Esophagus squamous epithelium (tissue), 5 donors: ENCODE data around the gene KRT3. TPM values are rescaled to one million over a fixed set of nuclear protein-coding genes. Genes with fewer than 3 reads are reported as not detected.

ENCODE experiments used
- DNase-seq: peaks from one replicate; lab custom pipeline; 2025; lab: John Stamatoyannopoulos, UW
- H3K27ac ChIP-seq, 4 donors: fragments of 200-600 bp; sonication (generic); one replicate each; pipeline ENCODE4 v1.5.1; 2016 to 2019; ENCODE audit warnings: mild to moderate bottlenecking in 1 of 4
- H3K27me3 ChIP-seq, 4 donors: fragments of 200-600 bp; sonication (generic); 1 replicate in 3 of 4; 2 replicates in 1 of 4; pipeline versions ENCODE4 v1.5.1 to v1.6.0; 2017 to 2021; ENCODE audit warnings: antibody characterized with exemption in 1 of 4
- H3K36me3 ChIP-seq, 3 donors: fragments of 200-600 bp; sonication (generic); one replicate each; pipeline ENCODE4 v1.5.1; 2016 to 2019
- H3K4me1 ChIP-seq, 3 donors: fragments of 200-600 bp; sonication (generic); one replicate each; pipeline ENCODE4 v1.5.1; 2017 to 2019
- H3K4me3 ChIP-seq, 4 donors: fragments of 200-600 bp; sonication (generic); 1 replicate in 3 of 4; 2 replicates in 1 of 4; pipeline ENCODE4 v1.5.1; 2016 to 2019; ENCODE audit warnings: mild to moderate bottlenecking in 2 of 4, moderate library complexity in 1 of 4
- H3K9me3 ChIP-seq, 3 donors: fragments of 200-600 bp; sonication (generic); one replicate each; pipeline ENCODE4 v1.5.1; 2016 to 2019
- CTCF ChIP-seq, 6 experiments: fragments of 450-650 bp in 4 of 6; fragments of 200-600 bp in 2 of 6; sonication (generic) in 2 of 6; IDR thresholded peaks; one replicate each; pipeline ENCODE4 v1.5.1; 2016 to 2019; ENCODE audit warnings: antibody characterized with exemption in 6 of 6, mild to moderate bottlenecking in 4 of 6, moderate library complexity in 4 of 6
- POLR2A ChIP-seq, 4 donors: fragments of 450-650 bp; IDR thresholded peaks; one replicate each; pipeline ENCODE4 v1.6.1; 2017; ENCODE audit warnings: antibody characterized with exemption in 4 of 4, mild to moderate bottlenecking in 4 of 4, moderate library complexity in 3 of 4
- WGBS, 2 donors: methylation state at CpG; one replicate each; pipeline ENCODE4 v1.1.5; 2018; 5-methylcytosine and 5-hydroxymethylcytosine counted together
- intact Hi-C: fragments of 100-400 bp; cut with DNase I; formaldehyde crosslinking; loops from one replicate; pipeline ENCODE4 v1.15.0; 2022
- total RNA-seq, 4 donors: library from RNA; depleted of rRNA; stranded (reverse); fragments of >200 nt; gene quantifications; one replicate each; pipeline ENCODE4 v1.1.0, GENCODE V29; 2016
- donor health status: DM: yes; HTN: yes; CAD: no.

Gene KRT3
- total RNA-seq, 4 donors from 2014 or later: 0.57 to 1.6 (median 0.86) TPM

- peaks cover 0 to 30% (median 0%) of the 10 kb centered on the region in 3 donors for H3K36me3 ChIP-seq
- no peaks in the 10 kb centered on the region for H3K9me3 ChIP-seq
- H3K4me1 ChIP-seq: peaks cover 0 to 37% (median 0%) of the 10 kb centered on the region in 3 donors
- no peak for DNase-seq
- TF ChIP-seq POLR2A (IDR thresholded peaks at IDR 0.05): peak in 1 of 4 donors; percentile 19
- TF ChIP-seq CTCF (IDR thresholded peaks at IDR 0.05): no peak
- 93% methylated on average over 8 of the region's 10 CpGs; no CpG with 5 or more reads in 1 of the 2 donors for WGBS, 2 donors
- peak overlapping the region in 3 of 4 donors; percentile 75 to 84 (median 75) for H3K27ac ChIP-seq
- peak overlapping the region; percentile 30 to 46 (median 37) for H3K4me3 ChIP-seq
- peaks cover 0 to 6% (median 0%) of the 10 kb centered on the region in 4 donors for H3K27me3 ChIP-seq
- intact Hi-C loops: no loop called here
Observed at GRCh38 chr12:52813203-52813819, 17.4 kb upstream of the KRT3 start.

- 29 to 42% methylated on average over 3 of the region's 3 CpGs for WGBS, 2 donors
- H3K27ac ChIP-seq: peak overlapping the region in 3 of 4 donors; percentile 75 to 84 (median 75)
Observed at GRCh38 chr12:52812749-52813148, 16.8 kb upstream of the KRT3 start.

GRCh38 chr12:52812073-52812400 lies 16.1 kb upstream of the KRT3 start:
- TF ChIP-seq CTCF (IDR thresholded peaks at IDR 0.05) (no peak), POLR2A (IDR thresholded peaks at IDR 0.05) (peak in 1 of 4 donors; percentile 22)
- no peak for DNase-seq
- H3K27me3 ChIP-seq: peaks cover 0 to 2% (median 0%) of the 10 kb centered on the region in 4 donors
- peaks cover 0 to 43% (median 0%) of the 10 kb centered on the region in 3 donors for H3K36me3 ChIP-seq
- intact Hi-C loops: no loop called here
- H3K4me3 ChIP-seq: peak overlapping the region in 3 of 4 donors; percentile 30 to 46 (median 44)
- peaks cover 0 to 28% (median 0%) of the 10 kb centered on the region in 3 donors for H3K4me1 ChIP-seq
- no peaks in the 10 kb centered on the region for H3K9me3 ChIP-seq
- peak overlapping the region in 3 of 4 donors; percentile 75 to 84 (median 75) for H3K27ac ChIP-seq
- 87 to 93% methylated on average over 3 of the region's 4 CpGs for WGBS, 2 donors

More at GRCh38 chr12:52812749-52813148, 16.8 kb upstream of the KRT3 start:
- TF ChIP-seq POLR2A (IDR thresholded peaks at IDR 0.05): no peak
- TF ChIP-seq CTCF (IDR thresholded peaks at IDR 0.05): no peak
- Histone ChIP-seq H3K36me3 (peaks cover 0 to 36% (median 0%) of the 10 kb centered on the region in 3 donors), H3K27me3 (peaks cover 0 to 6% (median 0%) of the 10 kb centered on the region in 4 donors), H3K4me1 (peaks cover 0 to 31% (median 0%) of the 10 kb centered on the region in 3 donors), H3K9me3 (no peaks in the 10 kb centered on the region), H3K4me3 (peak overlapping the region in 3 of 4 donors; percentile 30 to 46 (median 44))
- no peak for DNase-seq
- intact Hi-C loops: no loop called here

- intact Hi-C loops: no loop called here
- Histone ChIP-seq H3K4me3 (peak overlapping the region in 3 of 4 donors; percentile 30 to 46 (median 44)), H3K27me3 (no peaks in the 10 kb centered on the region), H3K36me3 (peaks cover 0 to 46% (median 0%) of the 10 kb centered on the region in 3 donors), H3K27ac (peak overlapping the region in 3 of 4 donors; percentile 75 to 84 (median 75)), H3K9me3 (no peaks in the 10 kb centered on the region), H3K4me1 (peaks cover 0 to 28% (median 0%) of the 10 kb centered on the region in 3 donors)
- no peak for DNase-seq
- no peak for TF ChIP-seq CTCF (IDR thresholded peaks at IDR 0.05)
- no peak for TF ChIP-seq POLR2A (IDR thresholded peaks at IDR 0.05)
- WGBS, 2 donors: 82 to 86% methylated on average over 6 to 7 of the region's 9 CpGs
Observed at GRCh38 chr12:52811191-52812072, 15.5 kb upstream of the KRT3 start.
